HepG2 (cell line): ENCODE data around the gene CHMP4B. TPM values are rescaled to one million over a fixed set of nuclear protein-coding genes. Genes with fewer than 3 reads are reported as not detected.

Experiments used
- CBX1 ChIP-seq: IDR thresholded peaks from one replicate; pipeline ENCODE4 v1.6.1; 2016; ENCODE audit warnings: antibody characterized with exemption, low read depth
- DNMT3B ChIP-seq: conservative IDR thresholded peaks from 2 replicates; pipeline ENCODE4 v1.6.1; 2016; ENCODE audit warnings: missing biosample characterization, control low read depth
- FOXA1 ChIP-seq, 2 experiments: fragments of 450-650 bp in 1 of 2; sonication (generic) in 1 of 2; formaldehyde crosslinking in 1 of 2; IDR thresholded peaks; 2 replicates each; pipeline versions ENCODE4 v1.4.0 to v1.6.1; 2016 to 2020; ENCODE audit warnings: missing genetic modification reagents in 1 of 2
- NCOA2 ChIP-seq: sonication (generic); formaldehyde crosslinking; IDR thresholded peaks from 2 replicates; pipeline ENCODE4 v1.8.0; 2022; ENCODE audit warnings: inconsistent platforms
- NRL ChIP-seq: sonication (generic); formaldehyde crosslinking; IDR thresholded peaks from 2 replicates; pipeline ENCODE4 v1.5.0; 2020; ENCODE audit warnings: missing genetic modification reagents, mild to moderate bottlenecking, moderate library complexity, borderline replicate concordance
- YEATS2 ChIP-seq: sonication (generic); formaldehyde crosslinking; IDR thresholded peaks from 2 replicates; pipeline ENCODE4 v1.4.0; 2020; ENCODE audit warnings: missing genetic modification reagents, borderline replicate concordance
- ZKSCAN5 ChIP-seq: sonication (generic); formaldehyde crosslinking; IDR thresholded peaks from 2 replicates; pipeline ENCODE4 v1.5.1; 2020; ENCODE audit warnings: mild to moderate bottlenecking, missing genetic modification reagents
- ZMYM3 ChIP-seq: sonication (generic); formaldehyde crosslinking; IDR thresholded peaks from 2 replicates; pipeline ENCODE4 v1.5.1; 2020; ENCODE audit warnings: mild to moderate bottlenecking, missing genetic modification reagents
- ZNF292 ChIP-seq: sonication (generic); formaldehyde crosslinking; IDR thresholded peaks from 2 replicates; pipeline ENCODE4 v1.8.1; 2022; ENCODE audit warnings: mild to moderate bottlenecking, low read depth, missing genetic modification reagents, borderline replicate concordance
- ZNF446 ChIP-seq: sonication (generic); formaldehyde crosslinking; IDR thresholded peaks from 2 replicates; pipeline ENCODE4 v1.5.0; 2020; ENCODE audit warnings: mild to moderate bottlenecking, missing genetic modification reagents
- ZNF546 ChIP-seq: sonication (generic); formaldehyde crosslinking; conservative IDR thresholded peaks from 2 replicates; pipeline ENCODE4 v1.8.1; 2023; ENCODE audit warnings: mild to moderate bottlenecking, missing genetic modification reagents
- polyA plus RNA-seq, 8 experiments: library from polyadenylated mRNA; depleted of rRNA in 3 of 8; stranded (reverse) in 7 of 8; unstranded in 1 of 8; fragments of >200 nt; fragmentation: Illumina TruSeq in 4 of 8; extraction: Trizol in 4 of 8; gene quantifications; 2 replicates each; pipeline versions ENCODE4 v1.2.1 to v1.2.3, GENCODE V29; 2011 to 2016; ENCODE audit warnings: low read depth in 4 of 8, missing spikeins in 1 of 8, mixed read lengths in 1 of 8; ENCODE audit not compliant: insufficient read depth in 1 of 8
- total RNA-seq, 5 experiments: library from RNA; depleted of rRNA; stranded (reverse); fragments of >200 nt; fragmentation: Illumina TruSeq; extraction: Trizol; gene quantifications; 2 replicates each; pipeline ENCODE4 v1.2.3, GENCODE V29; 2016; ENCODE audit warnings: low read depth in 1 of 5
- TF ChIP-seq, protein P1 (sequence below): sonication (generic); formaldehyde crosslinking; IDR thresholded peaks from 2 replicates; pipeline ENCODE4 v1.4.0; 2020; ENCODE audit warnings: low read depth, missing genetic modification reagents
- TF ChIP-seq, protein P2 (sequence below): conservative IDR thresholded peaks from 2 replicates; pipeline ENCODE4 v1.6.1; 2018; ENCODE audit warnings: missing genetic modification reagents
- TF ChIP-seq, protein P3 (sequence below): sonication (generic); formaldehyde crosslinking; IDR thresholded peaks from one replicate; pipeline ENCODE4 v1.5.1; 2020; ENCODE audit warnings: mild to moderate bottlenecking, missing genetic modification reagents; ENCODE audit errors: not compliant biosample characterization
- TF ChIP-seq, protein P4 (sequence below): sonication (generic); formaldehyde crosslinking; IDR thresholded peaks from 2 replicates; pipeline ENCODE4 v1.4.0; 2020; ENCODE audit warnings: mild to moderate bottlenecking, low read depth, missing genetic modification reagents

Gene CHMP4B
- total and polyA plus RNA-seq, 2 of the 13 experiments (the other 11 are each of a cell fraction or from before 2014, with no cell fraction given) = 40.1 to 45.6 TPM

DNA sequence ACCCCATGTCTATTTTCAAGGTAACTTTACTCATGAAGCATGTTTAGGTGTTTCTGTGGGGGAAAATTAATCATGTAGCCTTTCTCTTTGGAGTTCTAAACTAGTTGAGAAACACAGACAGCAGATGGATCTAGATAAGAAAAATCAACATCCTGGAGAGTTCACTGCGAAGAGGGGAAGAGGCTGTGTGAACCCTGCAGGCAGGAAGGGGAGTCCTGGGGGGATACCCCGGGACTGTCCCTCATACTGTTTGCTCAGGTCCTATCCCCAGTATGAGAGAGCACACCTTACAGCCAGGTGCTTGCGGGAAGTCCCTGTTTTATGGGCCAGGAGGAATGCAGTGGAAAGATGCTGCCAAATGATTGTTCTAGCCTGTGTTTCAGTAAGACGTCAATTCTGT lies 32.7 kb downstream of the CHMP4B start (continued):
- TF ChIP-seq ZKSCAN5 (no peak), ZMYM3 (0 out of 2 replicates have a peak, but pooled peaks have one; percentile 27), FOXA1 (IDR thresholded peaks at IDR 0.05) (no peak), FOXA1 (CRISPR knock-in tag; IDR thresholded peaks at IDR 0.05) (peak; percentile 42), ZNF292 (CRISPR knock-in tag) (peak; percentile 21; the same call in 1 of the 2 replicates), ZNF446 (no peak), YEATS2 (CRISPR knock-in tag) (0 out of 2 replicates have a peak, but pooled peaks have one; percentile 23), NRL (CRISPR knock-in tag) (no peak), CBX1 (no peak), NCOA2 (CRISPR knock-in tag) (no peak), DNMT3B (CRISPR knock-in tag) (no peak), ZNF546 (no peak)
- TF ChIP-seq, protein P1, sequence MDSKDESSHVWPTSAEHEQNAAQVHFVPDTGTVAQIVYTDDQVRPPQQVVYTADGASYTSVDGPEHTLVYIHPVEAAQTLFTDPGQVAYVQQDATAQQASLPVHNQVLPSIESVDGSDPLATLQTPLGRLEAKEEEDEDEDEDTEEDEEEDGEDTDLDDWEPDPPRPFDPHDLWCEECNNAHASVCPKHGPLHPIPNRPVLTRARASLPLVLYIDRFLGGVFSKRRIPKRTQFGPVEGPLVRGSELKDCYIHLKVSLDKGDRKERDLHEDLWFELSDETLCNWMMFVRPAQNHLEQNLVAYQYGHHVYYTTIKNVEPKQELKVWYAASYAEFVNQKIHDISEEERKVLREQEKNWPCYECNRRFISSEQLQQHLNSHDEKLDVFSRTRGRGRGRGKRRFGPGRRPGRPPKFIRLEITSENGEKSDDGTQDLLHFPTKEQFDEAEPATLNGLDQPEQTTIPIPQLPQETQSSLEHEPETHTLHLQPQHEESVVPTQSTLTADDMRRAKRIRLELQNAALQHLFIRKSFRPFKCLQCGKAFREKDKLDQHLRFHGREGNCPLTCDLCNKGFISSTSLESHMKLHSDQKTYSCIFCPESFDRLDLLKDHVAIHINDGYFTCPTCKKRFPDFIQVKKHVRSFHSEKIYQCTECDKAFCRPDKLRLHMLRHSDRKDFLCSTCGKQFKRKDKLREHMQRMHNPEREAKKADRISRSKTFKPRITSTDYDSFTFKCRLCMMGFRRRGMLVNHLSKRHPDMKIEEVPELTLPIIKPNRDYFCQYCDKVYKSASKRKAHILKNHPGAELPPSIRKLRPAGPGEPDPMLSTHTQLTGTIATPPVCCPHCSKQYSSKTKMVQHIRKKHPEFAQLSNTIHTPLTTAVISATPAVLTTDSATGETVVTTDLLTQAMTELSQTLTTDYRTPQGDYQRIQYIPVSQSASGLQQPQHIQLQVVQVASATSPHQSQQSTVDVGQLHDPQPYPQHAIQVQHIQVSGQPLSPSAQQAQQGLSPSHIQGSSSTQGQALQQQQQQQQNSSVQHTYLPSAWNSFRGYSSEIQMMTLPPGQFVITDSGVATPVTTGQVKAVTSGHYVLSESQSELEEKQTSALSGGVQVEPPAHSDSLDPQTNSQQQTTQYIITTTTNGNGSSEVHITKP (CRISPR knock-in tag) = no peak
- TF ChIP-seq, protein P2, sequence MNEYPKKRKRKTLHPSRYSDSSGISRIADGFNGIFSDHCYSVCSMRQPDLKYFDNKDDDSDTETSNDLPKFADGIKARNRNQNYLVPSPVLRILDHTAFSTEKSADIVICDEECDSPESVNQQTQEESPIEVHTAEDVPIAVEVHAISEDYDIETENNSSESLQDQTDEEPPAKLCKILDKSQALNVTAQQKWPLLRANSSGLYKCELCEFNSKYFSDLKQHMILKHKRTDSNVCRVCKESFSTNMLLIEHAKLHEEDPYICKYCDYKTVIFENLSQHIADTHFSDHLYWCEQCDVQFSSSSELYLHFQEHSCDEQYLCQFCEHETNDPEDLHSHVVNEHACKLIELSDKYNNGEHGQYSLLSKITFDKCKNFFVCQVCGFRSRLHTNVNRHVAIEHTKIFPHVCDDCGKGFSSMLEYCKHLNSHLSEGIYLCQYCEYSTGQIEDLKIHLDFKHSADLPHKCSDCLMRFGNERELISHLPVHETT = no peak
- TF ChIP-seq, protein P3, sequence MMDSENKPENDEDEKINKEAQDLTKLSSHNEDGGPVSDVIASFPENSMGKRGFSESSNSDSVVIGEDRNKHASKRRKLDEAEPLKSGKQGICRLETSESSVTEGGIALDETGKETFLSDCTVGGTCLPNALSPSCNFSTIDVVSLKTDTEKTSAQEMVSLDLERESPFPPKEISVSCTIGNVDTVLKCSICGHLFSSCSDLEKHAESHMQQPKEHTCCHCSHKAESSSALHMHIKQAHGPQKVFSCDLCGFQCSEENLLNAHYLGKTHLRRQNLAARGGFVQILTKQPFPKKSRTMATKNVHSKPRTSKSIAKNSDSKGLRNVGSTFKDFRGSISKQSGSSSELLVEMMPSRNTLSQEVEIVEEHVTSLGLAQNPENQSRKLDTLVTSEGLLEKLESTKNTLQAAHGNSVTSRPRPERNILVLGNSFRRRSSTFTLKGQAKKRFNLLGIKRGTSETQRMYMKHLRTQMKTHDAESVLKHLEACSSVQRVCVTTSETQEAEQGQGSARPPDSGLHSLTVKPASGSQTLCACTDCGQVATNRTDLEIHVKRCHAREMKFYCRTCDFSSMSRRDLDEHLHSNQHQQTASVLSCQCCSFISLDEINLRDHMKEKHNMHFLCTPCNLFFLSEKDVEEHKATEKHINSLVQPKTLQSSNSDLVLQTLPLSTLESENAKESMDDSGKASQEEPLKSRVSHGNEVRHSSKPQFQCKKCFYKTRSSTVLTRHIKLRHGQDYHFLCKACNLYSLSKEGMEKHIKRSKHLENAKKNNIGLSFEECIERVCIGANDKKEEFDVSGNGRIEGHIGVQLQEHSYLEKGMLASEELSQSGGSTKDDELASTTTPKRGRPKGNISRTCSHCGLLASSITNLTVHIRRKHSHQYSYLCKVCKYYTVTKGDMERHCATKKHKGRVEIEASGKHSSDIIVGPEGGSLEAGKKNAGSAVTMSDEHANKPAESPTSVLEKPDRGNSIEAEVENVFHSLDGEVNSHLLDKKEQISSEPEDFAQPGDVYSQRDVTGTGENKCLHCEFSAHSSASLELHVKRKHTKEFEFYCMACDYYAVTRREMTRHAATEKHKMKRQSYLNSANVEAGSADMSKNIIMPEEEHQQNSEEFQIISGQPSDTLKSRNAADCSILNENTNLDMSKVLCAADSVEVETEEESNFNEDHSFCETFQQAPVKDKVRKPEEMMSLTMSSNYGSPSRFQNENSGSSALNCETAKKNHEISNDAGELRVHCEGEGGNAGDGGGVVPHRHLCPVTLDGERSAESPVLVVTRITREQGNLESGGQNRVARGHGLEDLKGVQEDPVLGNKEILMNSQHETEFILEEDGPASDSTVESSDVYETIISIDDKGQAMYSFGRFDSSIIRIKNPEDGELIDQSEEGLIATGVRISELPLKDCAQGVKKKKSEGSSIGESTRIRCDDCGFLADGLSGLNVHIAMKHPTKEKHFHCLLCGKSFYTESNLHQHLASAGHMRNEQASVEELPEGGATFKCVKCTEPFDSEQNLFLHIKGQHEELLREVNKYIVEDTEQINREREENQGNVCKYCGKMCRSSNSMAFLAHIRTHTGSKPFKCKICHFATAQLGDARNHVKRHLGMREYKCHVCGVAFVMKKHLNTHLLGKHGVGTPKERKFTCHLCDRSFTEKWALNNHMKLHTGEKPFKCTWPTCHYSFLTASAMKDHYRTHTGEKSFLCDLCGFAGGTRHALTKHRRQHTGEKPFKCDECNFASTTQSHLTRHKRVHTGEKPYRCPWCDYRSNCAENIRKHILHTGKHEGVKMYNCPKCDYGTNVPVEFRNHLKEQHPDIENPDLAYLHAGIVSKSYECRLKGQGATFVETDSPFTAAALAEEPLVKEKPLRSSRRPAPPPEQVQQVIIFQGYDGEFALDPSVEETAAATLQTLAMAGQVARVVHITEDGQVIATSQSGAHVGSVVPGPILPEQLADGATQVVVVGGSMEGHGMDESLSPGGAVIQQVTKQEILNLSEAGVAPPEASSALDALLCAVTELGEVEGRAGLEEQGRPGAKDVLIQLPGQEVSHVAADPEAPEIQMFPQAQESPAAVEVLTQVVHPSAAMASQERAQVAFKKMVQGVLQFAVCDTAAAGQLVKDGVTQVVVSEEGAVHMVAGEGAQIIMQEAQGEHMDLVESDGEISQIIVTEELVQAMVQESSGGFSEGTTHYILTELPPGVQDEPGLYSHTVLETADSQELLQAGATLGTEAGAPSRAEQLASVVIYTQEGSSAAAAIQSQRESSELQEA = no peak
- TF ChIP-seq, protein P4, sequence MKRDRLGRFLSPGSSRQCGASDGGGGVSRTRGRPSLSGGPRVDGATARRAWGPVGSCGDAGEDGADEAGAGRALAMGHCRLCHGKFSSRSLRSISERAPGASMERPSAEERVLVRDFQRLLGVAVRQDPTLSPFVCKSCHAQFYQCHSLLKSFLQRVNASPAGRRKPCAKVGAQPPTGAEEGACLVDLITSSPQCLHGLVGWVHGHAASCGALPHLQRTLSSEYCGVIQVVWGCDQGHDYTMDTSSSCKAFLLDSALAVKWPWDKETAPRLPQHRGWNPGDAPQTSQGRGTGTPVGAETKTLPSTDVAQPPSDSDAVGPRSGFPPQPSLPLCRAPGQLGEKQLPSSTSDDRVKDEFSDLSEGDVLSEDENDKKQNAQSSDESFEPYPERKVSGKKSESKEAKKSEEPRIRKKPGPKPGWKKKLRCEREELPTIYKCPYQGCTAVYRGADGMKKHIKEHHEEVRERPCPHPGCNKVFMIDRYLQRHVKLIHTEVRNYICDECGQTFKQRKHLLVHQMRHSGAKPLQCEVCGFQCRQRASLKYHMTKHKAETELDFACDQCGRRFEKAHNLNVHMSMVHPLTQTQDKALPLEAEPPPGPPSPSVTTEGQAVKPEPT (CRISPR knock-in tag) = no peak
